Uterus (tissue), 4 donors: ENCODE data around the gene TRIM38. TPM values are rescaled to one million over a fixed set of nuclear protein-coding genes. Genes with fewer than 3 reads are reported as not detected.

Source experiments
- DNase-seq, 2 donors: peaks; one replicate each; pipeline ENCODE4 v3.0.0-alpha.2; 2019 to 2020
- H3K27ac ChIP-seq, 2 donors: fragments of 200-600 bp; sonication (generic); 1 replicate in 1 of 2; 2 replicates in 1 of 2; pipeline ENCODE4 v1.5.1; 2016 to 2018
- H3K27me3 ChIP-seq, 2 donors: fragments of 200-600 bp; sonication (generic); one replicate each; pipeline ENCODE4 v1.5.1; 2018 to 2019; ENCODE audit warnings: control low read depth in 1 of 2
- H3K36me3 ChIP-seq, 2 donors: fragments of 200-600 bp; sonication (generic); one replicate each; pipeline ENCODE4 v1.5.1; 2019; ENCODE audit warnings: control low read depth in 1 of 2
- H3K4me1 ChIP-seq, 2 donors: fragments of 200-600 bp; sonication (generic); one replicate each; pipeline ENCODE4 v1.5.1; 2018 to 2019; ENCODE audit warnings: control low read depth in 1 of 2
- H3K4me3 ChIP-seq, 2 donors: fragments of 200-600 bp; sonication (generic); 1 replicate in 1 of 2; 2 replicates in 1 of 2; pipeline ENCODE4 v1.5.1; 2018 to 2019; ENCODE audit warnings: mild to moderate bottlenecking in 1 of 2
- H3K9me3 ChIP-seq, 2 donors: fragments of 200-600 bp; sonication (generic); one replicate each; pipeline ENCODE4 v1.5.1; 2019; ENCODE audit warnings: control low read depth in 1 of 2
- CTCF ChIP-seq, 4 experiments: fragments of 200-600 bp in 2 of 4; fragments of 450-650 bp in 2 of 4; sonication (generic) in 2 of 4; IDR thresholded peaks; one replicate each; pipeline ENCODE4 v1.5.1; 2016 to 2019; ENCODE audit warnings: antibody characterized with exemption in 4 of 4, mild to moderate bottlenecking in 2 of 4, moderate library complexity in 1 of 4
- POLR2A ChIP-seq, 2 donors: fragments of 450-650 bp; IDR thresholded peaks; one replicate each; pipeline ENCODE4 v1.6.1; 2016; ENCODE audit warnings: antibody characterized with exemption in 2 of 2, mild to moderate bottlenecking in 1 of 2, moderate library complexity in 1 of 2
- intact Hi-C: fragments of 100-400 bp; cut with DNase I; formaldehyde crosslinking; loops from one replicate; pipeline ENCODE4 v1.15.1; 2023; ENCODE audit warnings: low total_unique reads
- total RNA-seq, 4 donors: library from RNA; depleted of rRNA in 3 of 4; stranded (reverse); fragments of >200 nt in 3 of 4; gene quantifications; one replicate each; pipeline versions ENCODE4 v1.1.0 to v1.2.4, GENCODE V29; 2014 to 2023
- donor health status: DM: yes; HTN: yes; CAD: no.

The TRIM38 gene
- total RNA-seq, 4 donors from 2014 or later = 9.1 to 18.5 (median 10.6) TPM

- no peak for TF ChIP-seq CTCF (IDR thresholded peaks at IDR 0.05)
- TF ChIP-seq POLR2A (IDR thresholded peaks at IDR 0.05) = no peak
- Histone ChIP-seq H3K36me3 (no peaks in the 10 kb centered on the region), H3K9me3 (no peaks in the 10 kb centered on the region), H3K4me1 (no peaks in the 10 kb centered on the region), H3K27ac (no peak overlapping the region), H3K27me3 (no peaks in the 10 kb centered on the region), H3K4me3 (no peak overlapping the region)
- intact Hi-C loops = no loop called here
- no peak for DNase-seq
These were observed 7.8 kb upstream of the TRIM38 start for GRCh38 chr6:25954756-25955155.

GRCh38 chr6:25956226-25956625 lies 6.4 kb upstream of the TRIM38 start:
- no peak for DNase-seq
- H3K4me1 ChIP-seq = no peaks in the 10 kb centered on the region
- no peak overlapping the region for H3K27ac ChIP-seq
- peaks cover 0 to 4% of the 10 kb centered on the region in 2 donors for H3K9me3 ChIP-seq
- H3K4me3 ChIP-seq = no peak overlapping the region
- intact Hi-C loops = no loop called here
- TF ChIP-seq POLR2A (IDR thresholded peaks at IDR 0.05) = no peak
- no peak for TF ChIP-seq CTCF (IDR thresholded peaks at IDR 0.05)
- H3K27me3 ChIP-seq = no peaks in the 10 kb centered on the region
- no peaks in the 10 kb centered on the region for H3K36me3 ChIP-seq

- Histone ChIP-seq H3K4me1 (no peaks in the 10 kb centered on the region), H3K36me3 (no peaks in the 10 kb centered on the region), H3K9me3 (peaks cover 0 to 4% of the 10 kb centered on the region in 2 donors), H3K4me3 (no peak overlapping the region), H3K27me3 (no peaks in the 10 kb centered on the region), H3K27ac (no peak overlapping the region)
- no peak for DNase-seq
- intact Hi-C loops = no loop called here
- TF ChIP-seq POLR2A (IDR thresholded peaks at IDR 0.05) (no peak), CTCF (IDR thresholded peaks at IDR 0.05) (no peak)
These were observed 3.9 kb upstream of the TRIM38 start for GRCh38 chr6:25958700-25959162.

GRCh38 chr6:25959890-25960536 lies 2.6 kb upstream of the TRIM38 start:
- no peak overlapping the region for H3K4me3 ChIP-seq
- no peak overlapping the region for H3K27ac ChIP-seq
- no peaks in the 10 kb centered on the region for H3K27me3 ChIP-seq
- peaks cover 0 to 4% of the 10 kb centered on the region in 2 donors for H3K9me3 ChIP-seq
- no peak for TF ChIP-seq POLR2A (IDR thresholded peaks at IDR 0.05)
- no peak for TF ChIP-seq CTCF (IDR thresholded peaks at IDR 0.05)
- peaks cover 0 to 4% of the 10 kb centered on the region in 2 donors for H3K4me1 ChIP-seq
- intact Hi-C loops = no loop called here
- no peaks in the 10 kb centered on the region for H3K36me3 ChIP-seq
- no peak for DNase-seq

- no peak for DNase-seq
- Histone ChIP-seq H3K4me1 (peaks cover 0 to 4% of the 10 kb centered on the region in 2 donors), H3K4me3 (no peak overlapping the region), H3K27me3 (no peaks in the 10 kb centered on the region), H3K36me3 (no peaks in the 10 kb centered on the region), H3K27ac (no peak overlapping the region), H3K9me3 (peaks cover 0 to 4% of the 10 kb centered on the region in 2 donors)
- no peak for TF ChIP-seq POLR2A (IDR thresholded peaks at IDR 0.05)
- no peak for TF ChIP-seq CTCF (IDR thresholded peaks at IDR 0.05)
- intact Hi-C loops = no loop called here
These were observed 1.9 kb upstream of the TRIM38 start for GRCh38 chr6:25960734-25961133.
